Measurements from ENCODE around the gene CACNA2D4.

CACNA2D4 gene

GRCh38 chr12:1907652-1908611 is 10.5 kb downstream of the CACNA2D4 start:
- no peak for DNase-seq (ENCODE audit: insufficient read length, low spot score)
- no peak for TF ChIP-seq POLR2A (IDR thresholded peaks at IDR 0.05; ENCODE audit: low read depth, low read length)
- FAIRE-seq, result no peak

GRCh38 chr12:1906579-1906978 is 11.9 kb downstream of the CACNA2D4 start:
- DNase-seq (ENCODE audit: insufficient read length, low spot score) (no peak), FAIRE-seq (no peak)
- TF ChIP-seq POLR2A (IDR thresholded peaks at IDR 0.05; ENCODE audit: low read depth, low read length), result no peak

- DNase-seq (ENCODE audit: insufficient read length, low spot score), result no peak
- no peak for FAIRE-seq
Observed at GRCh38 chr12:1904875-1905274, 13.6 kb downstream of the CACNA2D4 start.

GRCh38 chr12:1896964-1897363 is 21.5 kb downstream of the CACNA2D4 start:
- TF ChIP-seq POLR2A (IDR thresholded peaks at IDR 0.05; ENCODE audit: low read depth, low read length), result no peak
- no peak for DNase-seq (ENCODE audit: insufficient read length, low spot score)
- no peak for FAIRE-seq

More at GRCh38 chr12:1904875-1905274, 13.6 kb downstream of the CACNA2D4 start:
- no peak for TF ChIP-seq POLR2A (IDR thresholded peaks at IDR 0.05; ENCODE audit: low read depth, low read length)

- DNase-seq (ENCODE audit: insufficient read length, low spot score) (no peak), FAIRE-seq (no peak)
- TF ChIP-seq POLR2A (IDR thresholded peaks at IDR 0.05; ENCODE audit: low read depth, low read length), result no peak
Observed at GRCh38 chr12:1890810-1891209, 27.6 kb downstream of the CACNA2D4 start.

- TF ChIP-seq POLR2A (IDR thresholded peaks at IDR 0.05; ENCODE audit: low read depth, low read length), result no peak
- FAIRE-seq, result no peak
- no peak for DNase-seq (ENCODE audit: insufficient read length, low spot score)
Observed at GRCh38 chr12:1890119-1890703, 28.2 kb downstream of the CACNA2D4 start.

GRCh38 chr12:1888923-1889322 is 29.5 kb downstream of the CACNA2D4 start:
- DNase-seq (ENCODE audit: insufficient read length, low spot score) (no peak), FAIRE-seq (no peak)
- TF ChIP-seq POLR2A (IDR thresholded peaks at IDR 0.05; ENCODE audit: low read depth, low read length), result no peak

- no peak for FAIRE-seq
- no peak for DNase-seq (ENCODE audit: insufficient read length, low spot score)
- no peak for TF ChIP-seq POLR2A (IDR thresholded peaks at IDR 0.05; ENCODE audit: low read depth, low read length)
Observed at GRCh38 chr12:1886396-1887008, 31.9 kb downstream of the CACNA2D4 start.

GRCh38 chr12:1885599-1886245 is 32.7 kb downstream of the CACNA2D4 start:
- TF ChIP-seq POLR2A (IDR thresholded peaks at IDR 0.05; ENCODE audit: low read depth, low read length), result no peak
- DNase-seq (ENCODE audit: insufficient read length, low spot score) (no peak), FAIRE-seq (no peak)

GRCh38 chr12:1885082-1885596 is 33.3 kb downstream of the CACNA2D4 start:
- no peak for DNase-seq (ENCODE audit: insufficient read length, low spot score)
- no peak for FAIRE-seq
- TF ChIP-seq POLR2A (IDR thresholded peaks at IDR 0.05; ENCODE audit: low read depth, low read length), result no peak

- DNase-seq (ENCODE audit: insufficient read length, low spot score), result no peak
- no peak for TF ChIP-seq POLR2A (IDR thresholded peaks at IDR 0.05; ENCODE audit: low read depth, low read length)
- FAIRE-seq, result no peak
Observed at GRCh38 chr12:1884651-1885050, 33.8 kb downstream of the CACNA2D4 start.

- DNase-seq (ENCODE audit: insufficient read length, low spot score), result no peak
- FAIRE-seq, result no peak
- no peak for TF ChIP-seq POLR2A (IDR thresholded peaks at IDR 0.05; ENCODE audit: low read depth, low read length)
Observed at GRCh38 chr12:1883513-1883912, 34.9 kb downstream of the CACNA2D4 start.

GRCh38 chr12:1882850-1883470 is 35.5 kb downstream of the CACNA2D4 start:
- no peak for DNase-seq (ENCODE audit: insufficient read length, low spot score)
- no peak for FAIRE-seq
- TF ChIP-seq POLR2A (IDR thresholded peaks at IDR 0.05; ENCODE audit: low read depth, low read length), result no peak

Measured in H54 (cell line).